PC-9 (cell line): Measurements from ENCODE around the gene FOXJ3. TPM values are rescaled to one million over a fixed set of nuclear protein-coding genes. Genes with fewer than 3 reads are reported as not detected.

Experiments
- BruUV-seq: library from RNA; stranded (reverse); fragments of 400-500 nt; replicated peaks from 2 replicates; lab custom pipeline; 2021; lab: Mats Ljungman, UMichigan
- CTCF ChIA-PET: fragments of 300-600 bp; sonication (Branson Sonifier 250); formaldehyde crosslinking; loops from one replicate; lab custom pipeline; 2022; ENCODE audit warnings: antibody characterized with exemption; lab: Charles Lee
- POLR2A ChIA-PET: fragments of 300-600 bp; sonication (Branson Sonifier 250); formaldehyde crosslinking; loops from one replicate; lab custom pipeline; 2022; ENCODE audit warnings: antibody characterized with exemption; ENCODE audit not compliant: unreplicated experiment; lab: Charles Lee
- DNase-seq, 2 experiments: peaks; one replicate each; pipeline versions ENCODE4 v3.0.0 to v3.0.0-alpha.2; 2015 to 2022; ENCODE audit warnings: mixed read lengths in 1 of 2
- H2AFZ ChIP-seq: fragments of 200-600 bp; sonication (generic); 2 replicates; pipeline ENCODE4 v1.8.1; 2017; ENCODE audit warnings: antibody characterized with exemption
- H3F3A ChIP-seq: fragments of 200-600 bp; sonication (generic); 2 replicates; pipeline ENCODE4 v1.8.1; 2017; ENCODE audit warnings: antibody characterized with exemption, mild to moderate bottlenecking, low read depth; ENCODE audit not compliant: insufficient read depth
- H3K27ac ChIP-seq: fragments of 200-600 bp; sonication (generic); 2 replicates; pipeline ENCODE4 v1.6.1; 2016; ENCODE audit warnings: mixed run types
- H3K27me3 ChIP-seq: fragments of 200-600 bp; sonication (generic); 2 replicates; pipeline ENCODE4 v1.6.1; 2016; ENCODE audit warnings: low read depth, mixed run types; ENCODE audit not compliant: insufficient read depth
- H3K36me3 ChIP-seq: fragments of 200-600 bp; sonication (generic); 2 replicates; pipeline ENCODE4 v1.6.1; 2016; ENCODE audit warnings: low read depth, mixed run types
- H3K4me1 ChIP-seq: fragments of 200-600 bp; sonication (generic); replicated peaks from 2 replicates; pipeline ENCODE4 v1.6.1; 2016; ENCODE audit warnings: mixed run types; ENCODE audit not compliant: insufficient read depth
- H3K4me2 ChIP-seq: fragments of 200-600 bp; sonication (generic); 2 replicates; pipeline ENCODE4 v1.6.1; 2017; ENCODE audit warnings: mixed run types
- H3K4me3 ChIP-seq: fragments of 200-600 bp; sonication (generic); 2 replicates; pipeline ENCODE4 v1.6.1; 2016; ENCODE audit warnings: mixed run types
- H3K79me2 ChIP-seq: fragments of 200-600 bp; sonication (generic); 2 replicates; pipeline ENCODE4 v1.6.1; 2017; ENCODE audit warnings: low read depth, mixed run types
- H3K9me2 ChIP-seq: fragments of 200-600 bp; sonication (generic); 2 replicates; pipeline ENCODE4 v1.8.1; 2017; ENCODE audit warnings: mild to moderate bottlenecking; ENCODE audit not compliant: insufficient read depth
- H3K9me3 ChIP-seq: fragments of 200-600 bp; sonication (generic); 2 replicates; pipeline ENCODE4 v1.8.1; 2016; ENCODE audit warnings: low read depth; ENCODE audit not compliant: insufficient read depth
- H4K20me1 ChIP-seq: fragments of 200-600 bp; sonication (generic); 2 replicates; pipeline ENCODE4 v1.8.1; 2017; ENCODE audit not compliant: insufficient read depth
- CTCF ChIP-seq: fragments of 200-600 bp; sonication (generic); conservative IDR thresholded peaks from 2 replicates; pipeline ENCODE4 v1.6.1; 2017; ENCODE audit warnings: mixed run types, antibody characterized with exemption, mild to moderate bottlenecking, moderate library complexity
- EZH2 ChIP-seq: fragments of 200-600 bp; sonication (generic); IDR thresholded peaks from 2 replicates; pipeline ENCODE4 v1.8.0; 2017; ENCODE audit warnings: antibody characterized with exemption, low read depth
- intact Hi-C: fragments of 100-400 bp; cut with micrococcal nuclease; formaldehyde crosslinking; loops from one replicate; pipeline ENCODE4 v1.10.0; 2022; ENCODE audit not compliant: unreplicated experiment
- total RNA-seq: library from RNA; stranded (reverse); gene quantifications from 2 replicates; pipeline ENCODE4 v1.2.3, GENCODE V29; 2021

Gene FOXJ3
- total RNA-seq, 1 experiment from 2014 or later = 60.4 TPM

DNA sequence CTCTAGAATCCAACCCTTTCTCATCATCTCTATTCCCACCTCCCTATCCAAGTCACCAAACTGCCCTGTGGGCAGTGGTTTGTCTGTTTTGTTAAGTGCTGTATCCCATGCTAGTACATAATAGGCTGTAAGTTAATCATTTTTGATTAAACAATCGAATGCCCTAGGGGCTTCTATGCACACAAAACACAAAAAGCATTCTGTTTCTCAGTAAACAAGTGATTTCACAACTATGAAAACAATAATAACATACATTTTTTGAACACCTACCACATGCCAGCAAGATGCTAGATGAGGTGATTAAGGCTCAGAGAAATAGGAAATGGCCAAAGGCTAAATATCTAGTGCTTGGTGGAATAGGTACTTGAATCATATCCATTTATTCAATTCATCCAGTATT lies 186.9 kb downstream of the FOXJ3 start:
- Histone ChIP-seq H3K4me2 (no peak overlapping the region), H3K9me3 (no peaks in the 10 kb centered on the region), H3K27ac (no peak overlapping the region), H3K9me2 (no peaks in the 10 kb centered on the region), H3K4me3 (no peak overlapping the region), H4K20me1 (no peaks in the 10 kb centered on the region), H3K4me1 (peaks cover 36% of the 10 kb centered on the region), H3K79me2 (no peaks in the 10 kb centered on the region), H3F3A (peaks cover 18% of the 10 kb centered on the region), H3K27me3 (no peaks in the 10 kb centered on the region; the same call in 1 of the 2 replicates), H2AFZ (no peak overlapping the region), H3K36me3 (no peaks in the 10 kb centered on the region)
- DNase-seq = peak in 1 of 2 experiments; percentile 82
- CTCF ChIA-PET = interaction anchor here (2.1 kb wide), 1 partner anchor 25 kb away, joined by 9 read pairs; no protein-coding TSS in a partner anchor
- intact Hi-C loops = loop anchor here (10.0 kb wide), 4 partner anchors 233 to 547 kb away; partner anchors contain the start of gene HIVEP3
- POLR2A ChIA-PET = no interaction called here
- BruUV-seq = no TSS peak
- no peak for TF ChIP-seq EZH2
- TF ChIP-seq CTCF = no peak

GRCh38 chr1:42146626-42147320 lies 188.3 kb downstream of the FOXJ3 start:
- H3F3A ChIP-seq = peaks cover 10% of the 10 kb centered on the region
- no peaks in the 10 kb centered on the region for H3K9me2 ChIP-seq
- peak overlapping the region; percentile 31 for H3K4me2 ChIP-seq
- no peak overlapping the region for H3K4me3 ChIP-seq
- H3K9me3 ChIP-seq = no peaks in the 10 kb centered on the region
- ChIA-PET POLR2A (interaction anchor here (0.7 kb wide), 1 partner anchor 227 kb away, joined by 5 read pairs; no protein-coding TSS in a partner anchor), CTCF (interaction anchor here (0.6 to 2.1 kb wide), 5 partner anchors 27 to 927 kb away, joined by 3 to 9 read pairs (median 3); no protein-coding TSS in a partner anchor)
- H4K20me1 ChIP-seq = no peaks in the 10 kb centered on the region
- peak; percentile 85 to 89 for DNase-seq
- no peaks in the 10 kb centered on the region for H3K79me2 ChIP-seq
- no peak overlapping the region for H2AFZ ChIP-seq
- BruUV-seq = no TSS peak
- peaks cover 26% of the 10 kb centered on the region for H3K4me1 ChIP-seq
- intact Hi-C loops = loop anchor here (1.0 to 10.0 kb wide), 8 partner anchors 20 to 620 kb away; partner anchors contain the start of genes C1orf50, CCDC30, HIVEP3 and P3H1
- H3K36me3 ChIP-seq = no peaks in the 10 kb centered on the region
- no peaks in the 10 kb centered on the region; the same call in 1 of the 2 replicates for H3K27me3 ChIP-seq
- H3K27ac ChIP-seq = no peak overlapping the region
- TF ChIP-seq EZH2 (no peak), CTCF (peak; percentile 94)

DNA sequence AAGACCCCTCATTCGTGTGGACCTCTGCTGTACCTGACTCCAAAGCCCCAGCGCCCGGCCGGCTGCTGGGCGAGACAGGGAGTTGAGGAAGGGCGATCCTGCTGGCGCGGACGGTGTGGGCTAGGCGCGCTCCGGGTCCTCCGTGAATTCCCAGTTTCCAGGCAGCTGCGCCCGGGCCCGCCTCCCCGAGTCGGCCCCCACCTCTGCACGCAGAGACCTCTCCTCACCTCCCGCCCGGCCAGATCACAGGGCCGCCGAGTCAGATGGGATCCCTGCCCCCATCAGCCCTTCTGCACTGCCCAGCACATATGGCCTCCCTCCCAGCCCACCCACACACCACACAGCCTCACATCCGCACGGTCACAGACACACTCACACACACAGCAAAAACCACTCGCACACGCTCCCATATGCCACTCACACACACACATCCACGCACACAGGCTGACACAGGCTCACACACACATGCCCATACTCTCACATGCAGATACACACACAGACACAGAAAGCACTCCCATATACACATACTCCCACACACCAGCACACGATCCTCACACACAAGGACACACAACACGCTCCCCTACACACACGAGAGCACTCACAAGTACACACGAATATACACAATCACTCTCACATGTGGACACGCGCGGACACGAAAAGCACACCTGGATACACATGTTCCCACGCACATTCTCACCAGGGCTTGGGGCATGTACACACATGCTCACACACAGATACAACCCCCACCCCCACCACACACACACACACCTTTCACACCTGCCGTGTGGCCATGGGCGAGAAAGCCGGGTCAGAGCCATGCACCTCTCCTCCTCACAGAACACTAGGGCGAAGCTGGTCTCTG lies 189.0 kb downstream of the FOXJ3 start:
- ChIA-PET CTCF (interaction anchor here (2.1 kb wide), 1 partner anchor 28 kb away, joined by 9 read pairs; no protein-coding TSS in a partner anchor), POLR2A (no interaction called here)
- no TSS peak for BruUV-seq
- Histone ChIP-seq H3K4me2 (no peak overlapping the region), H3K36me3 (no peaks in the 10 kb centered on the region), H3K4me3 (no peak overlapping the region), H3K9me3 (no peaks in the 10 kb centered on the region), H3K9me2 (no peaks in the 10 kb centered on the region), H3K27ac (no peak overlapping the region), H3K4me1 (peaks cover 22% of the 10 kb centered on the region), H3K79me2 (no peaks in the 10 kb centered on the region), H3F3A (peaks cover 8% of the 10 kb centered on the region), H4K20me1 (no peaks in the 10 kb centered on the region), H2AFZ (no peak overlapping the region), H3K27me3 (no peaks in the 10 kb centered on the region; the same call in 1 of the 2 replicates)
- TF ChIP-seq EZH2 (no peak), CTCF (no peak)
- DNase-seq = no peak
- intact Hi-C loops = loop anchor here (2.0 to 10.0 kb wide), 5 partner anchors 231 to 621 kb away; partner anchors contain the start of genes C1orf50, HIVEP3 and P3H1
